HPDE6-E6E7 (cell line): Measurements from ENCODE around the gene SALL3.
A peak's percentile ranks its signal among the peaks of the same experiment; 100 is the strongest.

Experiments used
- DNase-seq: peaks from one replicate; pipeline ENCODE4 v3.0.0; 2011; ENCODE audit warnings: missing footprints; ENCODE audit errors: extremely low spot score

The SALL3 gene

DNA sequence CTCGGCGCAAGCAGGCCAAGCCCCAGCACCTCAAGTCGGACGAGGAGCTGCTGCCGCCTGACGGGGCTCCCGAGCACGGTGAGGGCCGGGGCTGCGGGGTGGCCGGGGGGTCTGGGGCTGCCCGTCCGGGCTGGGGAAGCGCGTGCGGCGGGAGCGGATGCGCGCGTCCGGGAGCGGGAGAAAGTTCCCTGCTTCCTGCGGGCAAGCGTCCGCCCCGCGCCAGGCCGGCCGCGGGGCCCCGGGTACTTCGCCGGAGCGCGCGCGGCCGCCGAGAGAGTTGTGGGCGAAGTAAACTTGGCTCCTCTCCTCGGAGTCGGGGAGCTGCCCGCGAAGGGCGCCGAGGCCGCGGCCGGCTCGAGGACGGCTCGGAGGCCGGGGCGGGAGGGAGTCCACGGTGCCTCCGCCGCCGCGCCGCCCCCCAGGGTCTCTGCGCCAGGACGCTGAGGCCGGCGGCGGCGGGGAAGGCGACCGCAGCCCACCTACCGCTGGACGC is 707 bp downstream of the SALL3 start:
- no peak for DNase-seq

DNA sequence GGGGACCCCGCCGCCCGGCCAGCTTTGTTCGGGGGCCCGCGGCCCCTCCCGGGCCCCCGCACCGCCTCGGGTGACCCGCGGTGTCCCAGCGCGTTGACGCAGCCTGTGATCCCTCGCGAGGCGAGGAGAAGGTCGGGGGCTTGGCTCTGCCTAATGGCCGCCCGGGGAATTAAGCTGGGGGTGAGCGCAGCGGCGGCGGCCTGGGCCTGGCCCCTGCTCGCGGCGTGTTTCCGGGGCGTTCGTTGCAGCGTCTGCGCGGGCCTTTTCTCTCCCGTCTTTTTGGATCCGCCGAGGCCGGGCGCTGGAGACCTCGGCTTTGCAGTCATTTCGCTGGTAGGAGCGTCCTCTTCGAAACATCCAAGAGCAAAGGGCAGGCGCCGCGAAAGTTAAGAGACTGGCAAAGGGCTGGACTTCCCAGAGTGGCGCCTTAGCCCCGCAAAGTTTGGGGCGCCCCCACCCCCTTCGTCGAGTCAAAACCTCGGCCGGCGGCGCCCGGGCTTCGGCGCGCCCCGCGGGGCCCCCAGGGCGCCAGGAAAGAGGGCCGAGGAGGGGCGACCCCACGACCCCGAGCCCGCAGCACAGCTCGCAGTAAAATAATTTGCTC is 1.3 kb downstream of the SALL3 start:
- DNase-seq = no peak

DNA sequence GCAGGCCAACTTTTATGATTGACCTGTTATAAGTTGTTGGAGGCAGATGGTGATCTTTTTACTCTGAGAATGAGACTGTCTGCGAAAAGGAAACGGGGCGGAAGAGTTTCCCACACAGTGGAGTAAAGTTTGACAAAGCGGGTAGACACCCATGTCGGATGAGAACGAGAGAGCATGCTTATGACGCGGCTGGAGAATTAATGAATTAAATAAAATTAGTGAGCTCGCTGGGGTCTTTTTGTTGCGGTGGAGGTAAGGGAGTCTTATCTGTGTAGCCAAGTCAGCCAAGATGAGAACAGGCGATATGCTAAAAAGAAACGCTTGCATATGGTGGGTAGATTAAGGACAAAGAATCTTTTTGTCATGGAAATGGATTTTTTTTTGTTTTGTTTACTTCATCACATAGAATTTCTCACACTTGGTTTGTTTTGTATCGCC is 1.8 kb downstream of the SALL3 start:
- no peak for DNase-seq

DNA sequence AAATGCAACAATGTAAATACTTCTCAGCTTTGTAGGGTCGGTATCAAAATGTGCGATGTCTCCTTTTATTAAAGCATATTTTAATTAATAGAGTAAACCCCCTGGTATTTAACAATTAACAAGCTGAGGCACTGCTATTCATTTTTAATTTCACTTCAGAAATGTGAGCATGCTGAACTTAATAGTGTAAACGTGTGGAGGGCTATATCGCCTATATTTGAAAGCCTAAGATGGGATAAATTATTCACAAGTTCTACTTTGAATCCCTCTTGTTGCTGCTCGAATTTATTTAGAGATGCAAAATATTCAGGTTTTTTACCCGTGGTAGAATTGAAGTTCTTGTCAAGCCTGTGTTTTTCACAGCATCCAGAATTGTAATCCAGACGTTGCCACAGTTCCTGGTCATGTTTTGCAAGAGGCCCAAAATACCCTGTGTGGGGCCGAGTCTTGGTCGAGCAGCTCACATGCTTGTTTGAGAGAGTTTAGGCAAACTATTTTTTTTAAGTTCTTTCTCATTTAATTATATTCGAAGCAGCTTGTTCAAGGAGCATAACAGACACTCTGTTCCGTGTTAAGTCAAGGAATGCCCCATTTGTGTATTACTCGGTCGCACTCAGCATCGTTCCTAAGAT is 2.5 kb downstream of the SALL3 start:
- no peak for DNase-seq

DNA sequence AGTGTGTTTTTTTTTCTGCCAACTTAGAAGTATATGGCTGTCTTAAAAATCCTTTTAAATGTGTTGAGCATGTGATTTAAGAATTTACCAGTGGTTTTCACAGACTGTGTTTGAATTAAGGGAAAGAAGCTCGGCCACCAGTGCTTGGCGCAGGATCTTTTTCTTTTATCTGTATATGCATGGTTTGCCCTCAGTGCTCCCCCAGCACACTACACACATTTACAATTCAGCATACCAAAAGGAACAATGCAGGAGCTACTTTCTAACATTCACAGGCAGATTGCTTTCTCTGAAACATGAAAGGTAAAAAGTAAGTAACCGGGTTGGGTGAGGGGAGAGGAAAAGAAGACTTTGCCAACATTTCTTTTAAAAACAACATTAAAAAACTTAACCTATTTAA is 3.9 kb downstream of the SALL3 start:
- DNase-seq = no peak

DNA sequence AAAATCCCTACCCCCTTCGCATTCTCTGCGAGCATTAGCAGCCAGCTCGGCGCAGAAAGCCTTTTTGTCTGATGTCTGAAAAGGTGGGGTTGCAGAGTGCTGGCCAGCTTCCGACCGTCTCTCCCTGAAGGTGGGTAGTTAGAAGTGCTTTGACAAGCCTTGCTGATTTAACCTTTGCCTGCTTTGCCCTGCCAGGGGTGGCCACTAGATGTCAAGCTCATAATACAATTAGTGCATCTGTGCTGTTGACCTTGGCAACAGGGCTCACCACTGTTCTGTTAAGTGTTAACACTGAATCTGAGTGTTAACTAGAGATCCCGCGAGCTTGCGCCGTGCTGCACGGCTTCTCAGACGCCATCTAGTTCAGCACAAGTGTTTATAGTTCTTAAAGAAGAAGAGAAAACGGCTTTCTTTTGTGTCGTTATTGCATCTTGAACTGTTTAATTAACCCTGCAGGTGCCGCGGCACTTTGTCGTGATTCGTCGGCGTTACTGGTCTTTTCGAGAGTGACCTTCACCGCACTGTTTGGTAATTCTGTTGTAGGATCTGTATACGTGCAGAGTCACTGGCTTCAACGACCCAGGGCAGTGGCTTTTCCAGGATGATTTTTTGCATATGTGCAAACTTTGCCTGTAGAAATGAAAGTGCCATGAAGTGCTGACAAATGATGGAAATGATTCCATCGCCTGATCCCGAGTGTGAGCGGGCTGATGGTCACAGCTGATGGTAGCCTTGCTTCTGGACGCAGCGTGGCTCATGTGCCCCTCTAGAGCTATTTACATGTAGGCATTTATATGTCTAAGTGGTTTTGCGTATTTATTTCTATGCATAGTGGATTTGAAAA is 5.5 kb downstream of the SALL3 start:
- peak; percentile 37 for DNase-seq

DNA sequence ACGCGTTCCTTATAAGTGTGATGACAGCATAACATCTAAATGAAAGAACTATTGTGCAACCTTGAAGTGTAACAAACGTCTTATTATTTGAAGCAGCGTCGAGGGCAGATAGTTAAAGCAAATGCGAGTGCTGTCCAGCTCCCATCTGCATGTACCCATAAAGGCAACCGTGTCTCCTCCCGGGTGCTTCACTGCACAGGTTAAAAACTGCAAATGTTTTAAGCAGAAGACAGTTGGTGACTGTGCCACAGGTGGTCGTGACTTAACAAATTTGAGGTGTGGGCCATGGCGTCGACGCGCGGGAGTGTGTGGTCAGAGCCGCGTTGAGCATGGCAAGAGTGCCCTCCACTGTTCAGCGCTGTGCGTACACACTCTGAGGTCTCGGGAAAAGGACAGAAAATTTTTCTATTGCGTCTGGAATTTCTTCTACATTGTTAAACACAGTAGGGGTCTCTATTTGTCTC is 6.4 kb downstream of the SALL3 start:
- peak; percentile 12 for DNase-seq

DNA sequence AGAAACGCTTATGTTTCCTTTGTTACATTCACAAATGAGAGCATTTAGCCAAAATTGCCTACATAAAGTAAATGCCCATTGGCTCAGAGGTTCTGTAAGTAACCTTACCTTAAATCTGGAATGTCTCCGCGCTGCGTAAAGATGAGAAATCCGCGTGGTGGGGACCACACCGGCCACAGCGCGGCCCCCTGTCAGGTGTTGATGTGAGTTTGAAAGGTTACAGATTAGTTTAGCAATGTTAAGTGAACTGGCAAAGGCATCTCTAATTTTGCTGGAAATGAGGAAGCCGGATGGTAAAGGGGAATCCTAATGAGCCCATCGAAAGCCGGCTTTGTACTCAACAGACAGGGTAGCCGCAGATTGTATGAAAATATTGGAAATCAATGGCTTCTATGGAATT is 11.8 kb downstream of the SALL3 start:
- no peak for DNase-seq

DNA sequence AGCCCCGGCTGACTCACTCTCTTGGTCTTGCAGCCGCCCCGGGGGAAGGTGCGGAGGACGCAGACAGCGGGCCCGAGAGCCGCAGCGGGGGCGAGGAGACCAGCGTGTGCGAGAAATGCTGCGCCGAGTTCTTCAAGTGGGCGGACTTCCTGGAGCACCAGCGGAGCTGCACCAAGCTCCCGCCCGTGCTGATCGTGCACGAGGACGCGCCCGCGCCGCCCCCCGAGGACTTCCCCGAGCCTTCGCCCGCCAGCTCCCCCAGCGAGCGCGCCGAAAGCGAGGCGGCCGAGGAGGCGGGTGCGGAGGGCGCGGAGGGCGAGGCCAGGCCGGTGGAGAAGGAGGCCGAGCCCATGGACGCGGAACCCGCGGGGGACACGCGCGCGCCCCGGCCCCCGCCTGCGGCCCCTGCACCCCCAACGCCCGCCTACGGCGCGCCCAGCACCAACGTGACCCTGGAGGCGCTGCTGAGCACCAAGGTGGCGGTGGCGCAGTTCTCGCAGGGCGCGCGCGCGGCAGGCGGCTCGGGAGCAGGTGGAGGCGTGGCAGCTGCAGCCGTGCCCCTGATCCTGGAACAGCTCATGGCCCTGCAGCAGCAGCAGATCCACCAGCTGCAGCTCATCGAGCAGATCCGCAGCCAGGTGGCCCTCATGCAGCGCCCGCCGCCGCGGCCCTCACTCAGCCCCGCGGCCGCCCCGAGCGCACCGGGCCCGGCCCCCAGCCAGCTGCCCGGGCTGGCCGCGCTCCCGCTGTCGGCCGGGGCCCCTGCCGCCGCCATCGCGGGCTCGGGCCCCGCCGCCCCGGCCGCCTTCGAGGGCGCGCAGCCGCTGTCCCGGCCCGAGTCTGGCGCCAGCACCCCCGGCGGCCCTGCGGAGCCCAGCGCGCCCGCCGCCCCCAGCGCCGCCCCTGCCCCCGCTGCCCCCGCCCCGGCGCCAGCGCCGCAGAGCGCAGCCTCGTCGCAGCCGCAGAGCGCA is 12.7 kb downstream of the SALL3 start:
- no peak for DNase-seq

DNA sequence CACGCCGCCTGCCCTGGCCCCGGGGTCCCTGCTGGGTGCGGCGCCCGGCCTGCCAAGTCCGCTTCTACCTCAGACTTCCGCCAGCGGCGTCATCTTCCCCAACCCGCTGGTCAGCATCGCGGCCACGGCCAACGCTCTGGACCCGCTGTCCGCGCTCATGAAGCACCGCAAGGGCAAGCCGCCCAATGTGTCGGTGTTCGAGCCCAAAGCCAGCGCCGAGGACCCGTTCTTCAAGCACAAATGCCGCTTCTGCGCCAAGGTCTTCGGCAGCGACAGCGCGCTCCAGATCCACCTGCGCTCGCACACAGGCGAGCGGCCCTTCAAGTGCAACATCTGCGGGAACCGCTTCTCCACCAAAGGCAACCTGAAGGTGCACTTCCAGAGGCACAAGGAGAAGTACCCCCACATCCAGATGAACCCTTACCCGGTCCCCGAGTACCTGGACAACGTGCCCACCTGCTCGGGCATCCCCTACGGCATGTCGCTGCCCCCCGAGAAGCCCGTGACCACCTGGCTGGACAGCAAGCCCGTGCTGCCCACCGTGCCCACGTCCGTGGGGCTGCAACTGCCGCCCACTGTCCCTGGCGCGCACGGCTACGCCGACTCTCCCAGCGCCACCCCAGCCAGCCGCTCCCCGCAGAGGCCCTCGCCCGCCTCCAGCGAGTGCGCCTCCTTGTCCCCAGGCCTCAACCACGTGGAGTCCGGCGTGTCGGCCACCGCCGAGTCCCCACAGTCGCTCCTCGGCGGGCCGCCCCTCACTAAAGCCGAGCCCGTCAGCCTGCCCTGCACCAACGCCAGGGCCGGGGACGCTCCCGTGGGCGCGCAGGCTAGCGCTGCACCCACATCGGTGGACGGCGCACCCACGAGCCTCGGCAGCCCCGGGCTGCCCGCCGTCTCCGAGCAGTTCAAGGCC is 13.7 kb downstream of the SALL3 start:
- no peak for DNase-seq

DNA sequence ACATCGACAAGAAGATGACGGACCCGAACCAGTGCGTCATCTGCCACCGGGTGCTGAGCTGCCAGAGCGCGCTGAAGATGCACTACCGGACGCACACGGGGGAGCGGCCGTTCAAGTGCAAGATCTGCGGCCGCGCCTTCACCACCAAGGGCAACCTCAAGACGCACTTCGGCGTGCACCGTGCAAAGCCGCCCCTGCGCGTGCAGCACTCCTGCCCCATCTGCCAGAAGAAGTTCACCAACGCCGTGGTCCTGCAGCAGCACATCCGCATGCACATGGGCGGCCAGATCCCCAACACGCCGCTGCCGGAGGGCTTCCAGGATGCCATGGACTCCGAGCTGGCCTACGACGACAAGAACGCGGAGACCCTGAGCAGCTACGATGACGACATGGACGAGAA is 14.4 kb downstream of the SALL3 start:
- DNase-seq = no peak

DNA sequence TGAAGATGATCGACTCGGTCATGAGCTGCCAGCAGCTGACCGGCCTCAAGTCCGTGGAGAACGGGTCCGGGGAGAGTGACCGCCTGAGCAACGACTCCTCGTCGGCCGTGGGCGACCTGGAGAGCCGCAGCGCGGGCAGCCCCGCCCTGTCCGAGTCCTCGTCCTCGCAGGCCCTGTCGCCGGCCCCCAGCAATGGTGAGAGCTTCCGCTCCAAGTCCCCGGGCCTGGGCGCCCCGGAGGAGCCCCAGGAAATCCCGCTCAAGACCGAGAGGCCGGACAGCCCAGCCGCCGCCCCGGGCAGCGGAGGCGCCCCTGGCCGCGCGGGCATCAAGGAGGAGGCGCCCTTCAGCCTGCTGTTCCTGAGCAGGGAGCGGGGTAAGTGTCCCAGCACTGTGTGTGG is 14.9 kb downstream of the SALL3 start:
- DNase-seq = no peak

DNA sequence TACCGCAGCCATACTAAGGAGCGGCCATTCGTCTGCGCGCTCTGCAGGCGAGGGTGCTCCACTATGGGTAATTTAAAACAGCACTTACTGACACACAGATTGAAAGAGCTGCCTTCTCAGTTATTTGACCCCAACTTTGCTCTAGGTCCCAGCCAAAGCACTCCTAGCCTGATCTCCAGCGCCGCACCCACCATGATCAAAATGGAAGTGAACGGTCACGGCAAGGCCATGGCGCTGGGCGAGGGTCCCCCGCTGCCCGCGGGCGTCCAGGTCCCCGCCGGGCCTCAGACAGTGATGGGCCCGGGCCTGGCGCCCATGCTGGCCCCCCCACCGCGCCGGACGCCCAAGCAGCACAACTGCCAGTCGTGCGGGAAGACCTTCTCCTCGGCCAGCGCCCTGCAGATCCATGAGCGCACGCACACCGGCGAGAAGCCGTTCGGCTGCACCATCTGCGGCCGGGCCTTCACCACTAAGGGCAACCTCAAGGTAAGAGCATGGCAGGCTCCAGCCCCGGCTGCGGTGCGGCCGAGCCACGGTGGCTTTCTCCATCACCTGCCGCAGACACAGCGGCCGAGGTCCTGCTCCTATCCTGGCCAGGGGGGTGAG is 15.5 kb downstream of the SALL3 start:
- no peak for DNase-seq

DNA sequence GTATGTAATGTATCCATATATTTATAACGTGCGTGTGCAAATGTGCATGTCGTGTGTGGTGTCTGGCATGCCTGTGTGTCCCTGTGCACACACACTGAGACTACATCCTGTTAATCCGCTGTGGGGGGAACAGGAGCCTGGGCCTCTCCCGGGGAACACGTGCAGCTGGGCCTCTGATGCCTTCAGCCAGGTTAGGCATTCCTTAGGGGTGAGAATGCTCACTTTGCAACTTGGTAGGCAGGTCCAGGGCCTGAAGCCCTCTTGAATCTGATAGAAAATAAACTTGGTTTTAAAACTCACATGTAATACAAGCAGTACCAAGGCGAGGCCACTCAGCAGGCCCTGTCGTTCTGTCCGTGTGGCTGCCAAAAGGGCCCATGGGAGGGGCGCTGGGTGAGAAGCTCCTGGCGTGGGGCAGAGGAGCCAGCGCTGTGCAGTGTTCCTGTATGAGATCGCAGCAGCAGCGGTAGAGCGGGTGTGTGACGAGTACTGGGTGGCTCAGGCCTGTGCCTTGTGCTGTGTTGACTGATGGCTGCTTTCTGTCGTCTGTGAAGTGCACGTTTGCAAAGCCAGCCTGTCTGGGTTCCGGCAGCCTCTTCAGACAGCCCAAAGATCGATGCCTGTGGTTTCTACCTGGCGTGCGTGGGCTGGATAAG is 16.2 kb downstream of the SALL3 start:
- DNase-seq = no peak

DNA sequence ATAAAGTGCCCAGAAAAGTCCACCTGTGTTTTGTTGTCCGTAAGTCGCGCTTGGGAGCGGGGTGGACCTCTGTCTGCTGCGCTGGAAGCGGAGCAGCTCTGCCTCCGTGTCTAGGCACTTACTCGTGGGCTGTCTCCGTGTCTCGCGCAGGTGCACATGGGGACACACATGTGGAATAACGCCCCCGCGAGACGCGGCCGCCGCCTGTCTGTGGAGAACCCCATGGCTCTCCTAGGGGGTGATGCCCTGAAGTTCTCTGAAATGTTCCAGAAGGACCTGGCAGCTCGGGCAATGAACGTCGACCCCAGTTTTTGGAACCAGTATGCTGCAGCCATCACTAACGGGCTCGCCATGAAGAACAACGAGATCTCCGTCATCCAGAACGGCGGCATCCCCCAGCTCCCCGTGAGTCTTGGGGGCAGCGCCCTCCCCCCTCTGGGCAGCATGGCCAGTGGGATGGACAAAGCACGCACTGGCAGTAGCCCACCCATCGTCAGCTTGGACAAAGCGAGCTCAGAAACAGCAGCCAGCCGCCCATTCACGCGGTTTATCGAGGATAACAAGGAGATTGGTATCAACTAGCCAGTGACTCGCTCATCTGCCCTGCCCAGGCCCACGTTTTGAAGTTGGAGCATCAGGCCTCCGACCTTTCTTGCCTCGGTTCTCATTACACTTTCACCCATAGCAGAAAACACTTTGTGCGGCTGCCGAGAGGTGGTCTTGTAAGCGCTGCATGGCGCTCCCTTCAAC is 17.3 kb downstream of the SALL3 start:
- DNase-seq = no peak

DNA sequence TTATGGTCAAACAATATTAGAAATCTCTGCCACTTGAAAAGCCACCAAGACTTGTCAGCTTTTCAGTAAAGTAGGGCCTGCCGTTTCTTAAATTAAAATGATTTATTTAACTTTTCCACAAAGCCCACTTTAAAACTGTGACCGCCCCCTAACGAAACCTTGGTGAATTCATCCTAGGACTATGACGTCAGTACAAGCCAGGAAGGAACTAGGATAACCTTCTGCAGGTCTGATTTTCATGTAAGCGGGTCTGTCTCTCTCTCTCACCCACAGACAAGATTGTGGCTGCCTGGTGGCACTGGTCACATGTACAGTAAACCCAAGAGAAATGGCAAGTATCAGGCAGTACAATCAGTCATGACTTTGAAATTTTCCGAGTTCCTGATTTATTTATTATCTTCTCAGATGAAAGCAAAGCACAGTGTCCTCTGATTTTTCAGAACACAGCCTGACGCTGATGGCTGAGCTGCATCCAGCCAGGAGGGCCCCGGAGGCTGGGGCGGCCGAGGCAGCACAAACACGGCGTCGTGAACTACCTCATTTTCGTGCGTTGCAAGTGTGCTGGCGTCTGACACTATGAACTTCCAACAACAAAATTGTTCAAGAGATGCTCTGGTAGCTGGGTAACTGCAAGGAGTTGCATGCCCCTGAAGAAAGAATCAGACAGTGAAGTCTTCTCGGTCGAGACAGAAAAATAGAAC is 18.9 kb downstream of the SALL3 start:
- DNase-seq = no peak

DNA sequence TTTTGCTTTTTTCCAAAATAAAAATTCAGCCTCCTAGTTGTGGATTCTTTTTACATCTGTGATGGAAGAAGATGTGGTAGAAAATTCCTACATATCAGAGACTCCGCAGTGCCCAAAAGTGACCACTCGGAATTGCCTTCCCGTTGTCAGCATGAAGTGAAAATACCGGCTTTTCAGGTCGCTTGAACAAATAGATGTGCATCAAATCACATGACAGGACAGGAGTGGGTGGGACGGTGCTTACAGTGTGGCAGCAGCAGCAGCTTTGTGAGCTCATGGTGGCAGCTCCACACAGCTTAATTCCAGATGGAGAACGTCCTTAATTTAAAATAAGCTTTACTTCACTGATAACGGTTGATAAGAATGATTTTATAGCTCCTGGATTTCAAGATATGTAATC is 20.3 kb downstream of the SALL3 start:
- peak; percentile 19 for DNase-seq

DNA sequence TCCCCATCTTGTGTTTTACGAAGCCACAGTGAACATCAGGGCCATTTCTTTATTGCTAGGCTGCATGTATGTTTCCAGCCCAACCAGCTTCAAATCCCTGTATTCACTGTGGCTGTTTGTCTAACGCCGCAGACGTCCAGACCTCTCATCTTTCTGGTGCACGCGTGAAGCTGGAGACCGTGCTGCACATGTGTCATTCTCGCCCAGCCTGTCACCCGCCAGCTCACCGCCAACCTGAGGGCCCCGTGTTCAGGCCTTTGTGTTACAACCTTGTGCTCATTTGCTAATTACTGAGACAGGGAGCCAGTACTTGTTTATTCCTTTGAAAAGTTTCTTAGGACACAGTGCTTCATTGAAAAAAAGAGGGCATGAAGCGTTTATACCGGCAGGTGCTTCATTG is 21.4 kb downstream of the SALL3 start:
- DNase-seq = no peak
